Right lobe of liver (tissue), 6 donors: ENCODE measurements around the gene NEK4. TPM values are rescaled to one million over a fixed set of nuclear protein-coding genes. Genes with fewer than 3 reads are reported as not detected.
A peak's percentile ranks its signal among the peaks of the same experiment; 100 is the strongest.

Source experiments
- ATAC-seq, 4 donors: fragments of 200-7000 bp; cut with Tn5 transposase; one replicate each; pipeline ENCODE4 v1.9.1; 2020; ENCODE audit warnings: mild to moderate bottlenecking in 4 of 4, moderate library complexity in 4 of 4
- DNase-seq, 3 donors: peaks; one replicate each; pipeline ENCODE4 v3.0.0-alpha.2; 2020
- H3K27ac ChIP-seq, 3 donors: fragments of 200-600 bp; one replicate each; pipeline ENCODE4 v1.8.0; 2022
- H3K27me3 ChIP-seq, 2 donors: fragments of 200-600 bp; one replicate each; pipeline ENCODE4 v1.8.0; 2022
- H3K36me3 ChIP-seq, 4 donors: fragments of 200-600 bp; sonication (generic) in 1 of 4; one replicate each; pipeline versions ENCODE4 v1.5.1 to v1.8.0; 2017 to 2022; ENCODE audit warnings: control low read depth in 1 of 4
- H3K4me1 ChIP-seq, 4 donors: fragments of 200-600 bp; sonication (generic) in 1 of 4; one replicate each; pipeline versions ENCODE4 v1.5.1 to v1.8.0; 2017 to 2022; ENCODE audit warnings: control low read depth in 1 of 4
- H3K4me3 ChIP-seq, 3 donors: fragments of 200-600 bp; one replicate each; pipeline ENCODE4 v1.8.0; 2022
- H3K9me3 ChIP-seq, 4 donors: fragments of 200-600 bp; sonication (generic) in 1 of 4; one replicate each; pipeline versions ENCODE4 v1.5.1 to v1.8.0; 2017 to 2022; ENCODE audit warnings: control low read depth in 1 of 4
- CTCF ChIP-seq, 4 donors: fragments of 200-600 bp in 3 of 4; fragments of 450-650 bp in 1 of 4; IDR thresholded peaks; one replicate each; pipeline versions ENCODE4 v1.5.1 to v1.8.0; 2016 to 2022; ENCODE audit warnings: antibody characterized with exemption in 4 of 4, mild to moderate bottlenecking in 2 of 4
- POLR2A ChIP-seq: fragments of 450-650 bp; IDR thresholded peaks from one replicate; pipeline ENCODE4 v1.6.1; 2017; ENCODE audit warnings: antibody characterized with exemption, mild to moderate bottlenecking
- WGBS: methylation state at CpG from one replicate; pipeline ENCODE4 v1.1.6; 2018; ENCODE audit warnings: low coverage, low lambda C conversion rate; ENCODE audit not compliant: insufficient coverage; ENCODE audit errors: missing lambda C conversion rate; 5-methylcytosine and 5-hydroxymethylcytosine counted together
- intact Hi-C, 2 donors: fragments of 100-400 bp; cut with DNase I; formaldehyde crosslinking; loops; one replicate each; pipeline versions ENCODE4 v1.11.2 to v1.14.1; 2022
- total RNA-seq, 6 experiments: library from RNA; depleted of rRNA in 2 of 6; stranded (reverse); fragments of >200 nt in 2 of 6; fragmentation: NEBNext Ultra II Directional in 3 of 6; extraction: Animal tissue kit (Norgen Biotek cat#: 25700) in 3 of 6; gene quantifications; one replicate each; pipeline versions ENCODE4 v1.1.0 to v1.2.4, GENCODE V29; 2016 to 2023
- donor health status: DM: no; HTN: yes; CAD: no.
- donor health status: DM: no; HTN: no; CAD: no.
- donor health status: DM: no; HTN: no; CAD: no.
- donor health status: DM: no; HTN: yes; CAD: no.
- donor health status: DM: no; HTN: yes; CAD: no.

The NEK4 gene
- total RNA-seq, 6 experiments from 2014 or later: 7.3 to 18.9 (median 14.8) TPM

- Histone ChIP-seq H3K4me3 (peak overlapping the region in 2 of 3 donors; percentile 14 to 21), H3K27me3 (no peaks in the 10 kb centered on the region), H3K27ac (peak overlapping the region; percentile 59 to 96 (median 80)), H3K4me1 (peaks cover 0 to 76% (median 32%) of the 10 kb centered on the region in 4 donors), H3K36me3 (peaks cover 0 to 18% (median 7%) of the 10 kb centered on the region in 4 donors), H3K9me3 (no peaks in the 10 kb centered on the region)
- TF ChIP-seq CTCF (IDR thresholded peaks at IDR 0.05): peak in 2 of 4 donors; percentile 18 to 40
- TF ChIP-seq POLR2A: peak; percentile 73
- DNase-seq: peak; percentile 55 to 79 (median 62)
- ATAC-seq: peak; percentile 50 to 73 (median 66)
- intact Hi-C loops: no loop called here
Measured at GRCh38 chr3:52682016-52682415, 88.7 kb downstream of the NEK4 start.

GRCh38 chr3:52681596-52681995, 89.1 kb downstream of the NEK4 start:
- no peak for TF ChIP-seq CTCF (IDR thresholded peaks at IDR 0.05)
- no peak for TF ChIP-seq POLR2A
- Histone ChIP-seq H3K9me3 (no peaks in the 10 kb centered on the region), H3K4me1 (peaks cover 0 to 72% (median 30%) of the 10 kb centered on the region in 4 donors), H3K4me3 (peak overlapping the region in 2 of 3 donors; percentile 14 to 21), H3K36me3 (peaks cover 0 to 22% (median 9%) of the 10 kb centered on the region in 4 donors), H3K27me3 (no peaks in the 10 kb centered on the region), H3K27ac (peak overlapping the region; percentile 59 to 96 (median 80))
- 9% methylated on average over 3 of the region's 3 CpGs for WGBS
- DNase-seq (no peak), ATAC-seq (no peak)
- intact Hi-C loops: no loop called here

- ATAC-seq: no peak
- Histone ChIP-seq H3K27ac (peak overlapping the region in 1 of 3 donors; percentile 96), H3K4me3 (no peak overlapping the region), H3K4me1 (peaks cover 0 to 70% (median 29%) of the 10 kb centered on the region in 4 donors), H3K9me3 (no peaks in the 10 kb centered on the region), H3K36me3 (peaks cover 0 to 36% (median 9%) of the 10 kb centered on the region in 4 donors), H3K27me3 (no peaks in the 10 kb centered on the region)
- intact Hi-C loops: loop anchor here in 1 of 2 donors (10.0 kb wide), 1 partner anchor 195 kb away; no protein-coding TSS in a partner anchor
- WGBS: 25% methylated on average over 1 of the region's 1 CpG
- DNase-seq: no peak
- TF ChIP-seq CTCF (IDR thresholded peaks at IDR 0.05) (no peak), POLR2A (no peak)
Measured at GRCh38 chr3:52679811-52680210, 90.9 kb downstream of the NEK4 start.

GRCh38 chr3:52679199-52679538, 91.6 kb downstream of the NEK4 start:
- intact Hi-C loops: loop anchor here in 1 of 2 donors (10.0 kb wide), 1 partner anchor 194 kb away; no protein-coding TSS in a partner anchor
- TF ChIP-seq CTCF (IDR thresholded peaks at IDR 0.05): no peak
- TF ChIP-seq POLR2A: no peak
- Histone ChIP-seq H3K4me1 (peaks cover 0 to 63% (median 25%) of the 10 kb centered on the region in 4 donors), H3K4me3 (no peak overlapping the region), H3K36me3 (peaks cover 0 to 41% (median 9%) of the 10 kb centered on the region in 4 donors), H3K27me3 (no peaks in the 10 kb centered on the region), H3K27ac (peak overlapping the region in 1 of 3 donors; percentile 96), H3K9me3 (no peaks in the 10 kb centered on the region)
- no peak for DNase-seq
- 46% methylated on average over 3 of the region's 3 CpGs for WGBS
- no peak for ATAC-seq
